Fibroblast of the conjunctiva (primary cell): Measurements from ENCODE around the gene USP31.

Source experiments
- DNase-seq: peaks from one replicate; pipeline ENCODE4 v3.0.0-alpha.2; 2010; ENCODE audit warnings: low read depth

The USP31 gene

DNA sequence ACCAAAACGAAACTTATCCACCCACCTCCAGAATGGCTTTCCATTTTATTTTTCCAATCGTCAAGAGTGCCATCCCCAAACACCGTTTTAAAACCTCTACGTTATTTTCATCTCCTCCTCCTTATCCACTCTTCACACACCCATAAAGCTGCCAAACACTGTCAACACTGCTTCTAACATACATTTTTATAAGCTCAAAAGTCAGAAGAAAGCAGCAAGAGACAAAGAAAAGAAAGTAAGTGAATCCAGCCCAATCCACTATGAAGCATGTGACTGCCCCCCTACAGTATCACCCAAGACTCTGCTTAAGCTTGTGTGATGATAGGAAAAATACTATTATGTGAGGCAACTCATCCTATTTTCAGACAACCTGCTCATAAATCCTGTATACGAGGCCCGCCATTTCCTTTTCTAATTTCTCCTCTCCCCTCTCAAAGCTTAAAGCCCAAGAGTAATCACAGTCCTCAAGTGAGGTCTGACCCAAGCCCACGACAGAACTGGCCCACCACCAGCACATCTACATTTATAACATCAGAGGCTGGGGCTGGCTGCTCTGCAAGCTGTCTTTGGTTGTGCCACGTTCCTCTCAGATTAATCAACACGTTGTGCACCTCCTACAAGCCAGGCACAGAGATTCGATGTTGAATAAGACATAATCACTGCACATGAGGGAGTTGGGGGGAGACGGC is 16.3 kb downstream of the USP31 start:
- DNase-seq, result no peak

DNA sequence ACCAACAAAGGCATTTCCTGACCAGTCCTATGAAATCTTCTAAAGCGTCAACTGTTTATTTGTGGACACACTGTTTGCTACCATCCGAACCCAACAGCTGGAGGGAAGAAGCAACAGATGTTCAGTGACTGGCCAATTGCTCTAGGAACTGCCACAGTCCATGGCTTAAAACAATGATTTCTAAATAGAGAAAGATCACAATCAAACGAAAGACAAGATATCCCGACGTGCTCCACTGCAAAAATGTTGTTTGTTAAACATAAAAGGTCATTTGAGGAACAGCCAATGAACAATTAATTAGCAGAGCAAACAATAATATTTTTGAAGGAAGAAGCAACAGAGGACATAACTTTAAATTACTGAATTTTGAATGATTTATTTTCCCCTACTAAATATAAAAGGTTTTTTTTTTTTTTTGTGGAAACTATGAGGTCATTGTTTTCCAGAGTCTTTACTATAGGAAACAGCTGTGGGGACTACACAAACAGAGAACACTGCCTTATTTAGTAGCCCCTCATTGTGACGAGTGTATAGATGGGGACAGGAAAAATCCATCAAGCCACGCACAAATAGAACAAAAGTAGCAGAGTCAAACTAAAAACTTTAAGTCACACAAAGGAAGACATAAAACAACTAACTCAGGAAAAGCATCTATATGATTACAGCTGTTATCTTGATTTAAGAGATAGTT is 17.2 kb downstream of the USP31 start:
- DNase-seq, result peak; percentile 28

DNA sequence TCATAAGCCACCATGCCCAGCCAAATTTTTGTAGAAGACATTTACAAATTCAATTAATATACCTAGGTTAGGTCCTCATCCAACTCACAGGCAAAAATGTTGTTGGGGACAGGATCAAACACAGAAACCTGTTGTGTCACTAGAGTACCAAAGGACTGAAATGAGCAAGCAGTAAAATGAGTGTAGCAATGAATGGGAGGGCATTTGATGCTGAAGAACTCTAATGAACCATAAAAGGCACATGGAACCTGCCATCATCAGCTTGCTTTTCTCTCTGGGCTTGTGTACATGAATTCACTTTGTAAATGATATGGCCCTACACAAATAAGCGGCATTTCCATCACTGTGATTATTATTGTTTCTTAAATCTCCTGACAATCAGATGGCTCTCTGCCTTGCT is 17.8 kb downstream of the USP31 start:
- no peak for DNase-seq

DNA sequence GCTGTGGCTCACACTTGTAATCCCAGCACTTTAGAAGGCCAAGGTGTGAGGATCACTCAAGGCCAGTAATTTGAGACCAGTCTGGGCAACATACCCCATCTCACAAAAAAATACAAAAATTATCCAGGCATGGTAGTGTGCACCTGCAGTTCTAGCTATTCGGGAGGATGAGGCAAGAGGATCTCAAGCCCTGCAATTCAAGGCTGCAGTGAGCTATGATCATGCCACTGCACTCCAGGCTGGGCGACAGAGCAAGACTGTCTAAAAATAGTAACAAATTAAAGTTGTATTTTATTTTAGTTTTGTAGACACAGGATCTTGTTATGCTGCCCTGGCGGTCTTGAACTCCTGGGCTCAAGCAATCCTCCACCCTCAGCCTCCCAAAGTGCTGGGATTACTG is 18.2 kb downstream of the USP31 start:
- DNase-seq, result no peak

DNA sequence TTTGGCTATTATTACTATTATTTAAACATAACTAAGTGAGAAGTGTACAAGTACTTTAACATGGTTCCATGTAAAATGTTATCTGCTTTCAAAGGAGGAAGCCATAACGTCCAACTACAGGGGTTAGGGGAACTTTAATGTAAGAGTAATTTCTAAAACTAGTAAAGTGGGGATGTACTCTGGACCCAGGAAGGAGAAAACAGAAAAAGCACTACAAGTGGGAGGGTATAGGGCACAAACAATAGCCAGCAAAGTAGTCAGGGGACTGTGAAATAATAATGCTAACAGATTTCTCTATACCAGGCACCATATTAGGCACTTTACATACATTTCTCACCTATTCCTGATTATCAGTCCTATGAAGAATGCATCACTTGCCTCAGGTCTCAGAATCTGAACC is 19.6 kb downstream of the USP31 start:
- DNase-seq, result no peak

DNA sequence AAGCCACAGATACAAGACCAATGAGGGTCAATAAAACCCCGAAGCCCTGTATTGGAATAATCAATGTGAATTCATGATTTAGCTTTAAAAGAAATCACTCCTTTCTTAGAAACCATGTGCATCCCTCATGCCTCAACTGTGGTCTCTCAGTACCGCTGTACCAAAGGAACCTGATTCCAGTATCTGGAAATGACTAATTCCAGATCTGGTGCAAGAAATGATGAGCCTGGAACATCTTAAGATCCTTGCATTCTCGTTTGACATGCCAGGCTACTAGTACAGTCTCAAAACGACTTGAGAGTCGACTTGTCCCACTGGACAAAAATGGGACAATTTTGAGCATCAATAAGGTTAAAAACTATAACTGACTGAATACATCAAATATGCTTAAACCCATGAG is 21.2 kb downstream of the USP31 start:
- no peak for DNase-seq

DNA sequence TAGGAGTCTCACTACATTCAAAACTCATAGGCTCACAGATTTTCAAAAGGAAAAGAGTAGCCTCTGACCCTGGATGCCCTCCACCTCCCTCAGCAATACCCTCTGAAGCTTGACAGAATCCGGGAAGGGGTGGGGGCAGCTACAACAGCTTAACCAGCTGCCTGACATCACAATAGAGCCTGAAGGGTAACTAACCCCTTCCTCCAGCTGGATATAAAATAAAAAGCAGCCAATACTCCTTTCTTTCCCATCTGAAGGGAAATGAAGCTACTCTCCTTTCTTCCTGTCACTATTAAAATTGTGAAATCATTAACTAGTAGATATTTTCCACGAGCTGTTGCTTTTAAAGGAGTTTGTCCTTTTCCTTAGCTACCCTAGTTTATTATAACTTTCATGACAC is 24.0 kb downstream of the USP31 start:
- no peak for DNase-seq

DNA sequence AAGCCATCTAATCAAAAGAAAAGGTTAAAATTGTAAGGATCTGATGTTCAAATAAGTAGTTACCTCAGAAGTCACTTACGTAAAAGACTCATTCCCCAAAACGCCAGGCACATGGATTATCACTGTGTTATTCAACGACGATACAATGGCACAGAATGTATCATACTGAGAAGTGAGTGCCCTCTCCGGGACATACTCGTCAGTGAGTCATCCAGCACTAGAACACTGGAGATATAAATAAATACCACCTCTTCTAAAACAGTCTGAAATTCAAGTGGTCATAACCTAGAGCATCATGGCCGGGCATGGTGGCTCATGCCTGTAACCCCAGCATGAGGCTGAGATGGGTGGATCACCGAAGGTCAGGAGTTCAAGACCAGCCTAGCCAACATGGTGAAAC is 24.9 kb downstream of the USP31 start:
- peak; percentile 49 for DNase-seq

DNA sequence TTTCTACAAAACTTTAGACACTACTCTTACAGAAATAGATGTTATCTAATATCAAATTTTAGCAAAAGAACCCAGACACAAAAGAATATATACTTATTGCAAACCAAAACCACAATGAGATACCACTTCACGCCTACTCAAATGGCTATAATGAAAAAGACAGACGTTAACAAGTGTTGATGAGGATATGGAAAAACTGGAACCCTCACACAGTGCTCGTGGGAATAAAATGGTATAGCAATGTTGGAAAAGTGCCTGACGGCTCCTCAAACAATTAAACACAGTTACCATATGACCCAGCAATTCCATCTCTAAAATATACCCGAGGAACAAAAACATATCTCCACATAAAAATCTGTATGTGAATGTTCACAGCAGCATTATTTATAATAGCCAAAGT is 27.1 kb downstream of the USP31 start:
- DNase-seq, result no peak

DNA sequence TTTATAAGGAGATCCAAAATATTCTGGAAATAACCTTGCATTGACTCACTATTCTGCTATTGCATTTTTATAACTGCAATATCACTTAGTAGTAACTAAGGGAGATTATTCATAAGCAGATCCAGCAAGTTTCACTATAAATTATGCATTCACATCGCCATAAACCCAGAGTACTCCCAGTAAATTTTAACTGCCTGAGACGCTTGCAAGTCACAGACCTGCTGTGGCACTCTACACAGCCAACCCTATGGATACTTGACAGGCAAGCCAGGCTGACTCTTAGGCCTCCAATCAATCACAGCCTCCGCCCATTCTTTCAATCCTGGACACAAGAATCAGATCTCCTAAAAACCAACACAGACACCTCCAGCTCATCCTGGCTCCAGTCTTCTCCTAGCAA is 28.2 kb downstream of the USP31 start:
- no peak for DNase-seq

DNA sequence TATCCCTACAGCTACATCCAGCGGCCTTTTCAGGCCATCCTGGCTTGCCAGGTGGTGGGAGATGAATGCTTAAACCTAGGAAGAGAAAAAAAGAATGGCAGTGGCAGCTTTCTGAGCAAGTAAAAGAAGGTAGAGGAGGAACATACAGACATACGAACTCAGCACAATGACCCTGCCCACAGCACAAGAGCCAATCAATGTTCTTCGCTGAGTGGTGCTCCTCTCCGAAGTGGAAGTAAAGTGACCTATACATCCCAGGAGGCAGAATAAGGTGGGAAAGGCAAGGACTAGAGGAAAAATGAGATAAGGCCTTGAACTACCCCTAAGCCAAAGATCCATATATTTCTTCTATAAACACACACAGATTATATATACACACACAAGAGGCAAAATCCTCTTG is 28.7 kb downstream of the USP31 start:
- DNase-seq, result no peak

DNA sequence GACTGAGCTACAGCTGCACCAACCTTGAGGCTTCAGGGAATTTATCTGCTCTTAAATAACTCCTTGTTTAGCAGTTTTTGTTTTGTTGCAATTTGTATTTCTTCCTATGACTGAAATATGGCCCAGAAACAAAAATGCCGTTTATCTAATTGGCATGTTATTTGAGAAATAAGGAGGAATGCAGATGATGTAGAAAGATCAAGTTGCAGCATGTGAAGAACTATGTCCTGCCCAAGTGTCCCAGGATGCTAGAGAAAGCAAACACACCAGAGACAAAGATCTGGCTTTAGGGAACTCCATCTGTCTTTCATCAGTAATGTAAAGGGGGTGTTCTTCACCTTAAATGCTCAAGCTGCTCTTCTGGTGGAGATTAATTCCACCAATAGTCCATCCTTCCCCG is 29.7 kb downstream of the USP31 start:
- peak; percentile 53 for DNase-seq

DNA sequence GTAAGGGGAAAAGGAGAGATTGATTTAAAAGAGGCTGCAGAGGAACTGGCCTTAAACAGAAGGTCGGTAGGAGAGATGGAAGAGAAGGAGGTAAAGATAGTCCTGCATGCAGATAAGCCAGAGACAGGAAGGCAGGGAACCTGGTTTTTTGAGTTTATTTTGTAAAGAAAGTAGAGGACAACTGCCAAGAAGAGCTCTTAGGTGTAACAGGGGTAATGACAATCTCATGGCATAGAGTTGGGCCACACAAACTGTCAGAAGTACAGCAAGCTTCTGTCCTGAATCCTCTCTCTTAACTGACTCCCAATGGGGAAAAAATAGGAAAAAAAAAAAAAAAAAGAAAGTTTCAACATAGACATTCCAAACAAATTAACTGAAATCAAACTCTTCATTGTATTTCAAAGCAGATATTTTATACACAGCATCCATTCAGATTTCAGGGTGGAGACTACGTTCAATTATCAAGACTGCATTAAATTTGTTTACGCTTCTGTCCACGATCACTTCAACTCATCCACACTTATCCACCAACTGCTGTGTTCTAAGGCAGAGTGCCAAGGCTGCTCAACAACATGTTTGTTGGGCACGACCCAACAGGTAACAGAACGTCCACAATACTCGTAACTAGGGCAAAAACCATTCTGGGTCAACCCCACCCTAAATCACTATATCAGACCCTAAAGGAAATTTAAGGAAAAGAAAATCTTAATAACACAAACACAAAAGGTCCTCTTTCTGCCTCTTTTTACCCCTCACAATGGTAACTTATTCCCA is 34.9 kb downstream of the USP31 start:
- DNase-seq, result no peak

DNA sequence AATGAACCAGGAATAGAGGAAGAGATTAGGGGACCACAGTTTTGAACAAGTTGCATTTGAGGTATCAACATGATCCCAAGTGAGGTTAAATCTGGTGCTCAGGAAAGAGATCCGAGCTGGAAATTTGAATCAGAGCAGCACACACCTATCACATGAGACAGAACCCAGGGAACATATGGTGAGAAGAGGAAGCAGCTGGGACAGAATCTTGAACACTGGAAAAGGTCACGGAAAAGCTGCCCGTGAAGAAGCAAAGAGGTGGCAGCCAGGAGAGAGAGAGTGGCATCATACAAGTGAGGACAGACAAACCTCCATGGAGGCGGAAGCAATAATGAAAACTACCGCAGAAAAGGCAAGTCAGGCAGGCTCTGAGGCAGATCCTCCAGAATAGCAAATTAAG is 36.1 kb downstream of the USP31 start:
- DNase-seq, result no peak

DNA sequence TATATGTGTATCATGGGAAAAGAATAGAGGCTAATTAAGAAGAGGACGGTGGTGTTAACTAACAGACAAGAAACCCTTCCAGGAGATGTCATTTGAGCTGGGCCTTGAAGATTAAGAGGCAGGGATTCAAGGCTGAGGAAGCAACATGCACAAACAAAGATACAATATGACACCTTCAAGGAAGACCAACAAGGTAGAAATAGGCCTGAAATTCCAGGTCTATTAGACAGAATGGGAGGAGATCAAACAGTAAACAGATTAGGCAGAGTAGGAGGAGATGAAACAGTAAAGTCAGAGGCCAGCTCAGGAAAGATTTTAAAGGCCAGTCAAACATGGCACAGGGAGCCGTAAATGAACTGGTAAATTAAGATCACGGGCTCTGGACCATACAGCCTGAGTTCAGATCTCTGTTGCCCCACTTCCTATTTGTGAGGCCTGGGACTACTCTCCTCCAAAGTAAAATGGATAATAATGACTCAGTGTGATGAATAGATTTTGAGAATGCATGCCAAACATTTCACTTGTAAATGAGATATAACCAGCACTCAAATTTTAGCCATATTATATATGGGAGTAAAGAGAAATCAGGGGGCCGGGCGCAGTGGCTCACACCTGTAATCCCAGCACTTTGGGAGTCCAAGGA is 38.9 kb downstream of the USP31 start:
- no peak for DNase-seq

DNA sequence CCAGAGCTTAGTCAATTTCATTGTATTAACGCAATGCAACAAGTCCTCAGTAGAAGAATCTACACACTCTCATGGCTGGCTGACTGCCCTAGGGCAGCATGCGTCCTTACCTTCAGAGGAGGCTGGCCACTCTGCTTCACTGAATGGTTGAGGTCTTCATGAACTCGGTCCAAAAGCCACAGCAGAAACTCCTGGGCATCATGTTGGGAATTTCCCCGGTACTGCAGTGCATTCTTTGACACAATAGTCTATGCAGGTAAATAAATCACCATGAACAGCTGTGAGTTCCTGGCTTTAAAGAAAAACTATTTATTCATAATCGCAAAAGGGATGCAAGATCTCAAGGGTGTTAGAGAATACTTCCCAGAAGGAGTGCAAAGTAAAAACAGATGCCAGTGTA is 41.3 kb downstream of the USP31 start:
- DNase-seq, result no peak

DNA sequence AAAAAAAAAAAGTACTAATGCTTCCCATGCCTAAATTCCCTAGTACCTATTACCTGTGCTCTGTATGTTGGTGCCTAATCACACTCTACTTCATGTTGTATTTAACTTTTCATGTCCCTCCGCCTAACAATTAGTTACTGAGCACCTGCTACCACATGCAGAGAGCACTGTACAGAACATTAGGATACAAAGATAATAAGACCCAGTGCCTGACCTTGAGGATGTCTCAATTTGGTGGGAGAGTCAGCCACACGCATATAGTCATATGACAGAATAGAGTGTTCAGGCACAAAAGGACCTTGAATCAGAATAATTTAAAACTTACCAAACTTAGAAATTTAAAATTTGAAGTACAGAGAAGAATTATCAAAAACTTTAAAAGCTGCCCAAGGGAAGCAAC is 42.1 kb downstream of the USP31 start:
- no peak for DNase-seq

DNA sequence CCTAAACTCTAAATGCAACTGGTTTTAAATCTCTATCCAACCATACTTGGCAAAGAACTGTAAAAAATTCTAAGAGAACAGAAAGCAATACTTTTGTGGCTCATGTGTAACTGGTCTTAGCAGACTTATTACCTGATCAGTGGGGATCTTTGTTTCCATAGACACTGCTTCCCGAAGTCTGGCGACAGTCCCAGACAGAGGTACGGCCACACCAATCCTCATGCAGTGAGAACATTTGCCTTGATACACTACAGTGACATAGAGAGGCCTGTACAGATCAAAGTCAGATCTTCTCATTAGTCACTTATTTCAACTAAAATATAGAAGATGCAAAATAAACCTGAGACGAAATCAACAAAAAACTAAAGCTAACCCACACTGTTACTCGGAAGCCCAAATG is 43.9 kb downstream of the USP31 start:
- DNase-seq, result no peak

DNA sequence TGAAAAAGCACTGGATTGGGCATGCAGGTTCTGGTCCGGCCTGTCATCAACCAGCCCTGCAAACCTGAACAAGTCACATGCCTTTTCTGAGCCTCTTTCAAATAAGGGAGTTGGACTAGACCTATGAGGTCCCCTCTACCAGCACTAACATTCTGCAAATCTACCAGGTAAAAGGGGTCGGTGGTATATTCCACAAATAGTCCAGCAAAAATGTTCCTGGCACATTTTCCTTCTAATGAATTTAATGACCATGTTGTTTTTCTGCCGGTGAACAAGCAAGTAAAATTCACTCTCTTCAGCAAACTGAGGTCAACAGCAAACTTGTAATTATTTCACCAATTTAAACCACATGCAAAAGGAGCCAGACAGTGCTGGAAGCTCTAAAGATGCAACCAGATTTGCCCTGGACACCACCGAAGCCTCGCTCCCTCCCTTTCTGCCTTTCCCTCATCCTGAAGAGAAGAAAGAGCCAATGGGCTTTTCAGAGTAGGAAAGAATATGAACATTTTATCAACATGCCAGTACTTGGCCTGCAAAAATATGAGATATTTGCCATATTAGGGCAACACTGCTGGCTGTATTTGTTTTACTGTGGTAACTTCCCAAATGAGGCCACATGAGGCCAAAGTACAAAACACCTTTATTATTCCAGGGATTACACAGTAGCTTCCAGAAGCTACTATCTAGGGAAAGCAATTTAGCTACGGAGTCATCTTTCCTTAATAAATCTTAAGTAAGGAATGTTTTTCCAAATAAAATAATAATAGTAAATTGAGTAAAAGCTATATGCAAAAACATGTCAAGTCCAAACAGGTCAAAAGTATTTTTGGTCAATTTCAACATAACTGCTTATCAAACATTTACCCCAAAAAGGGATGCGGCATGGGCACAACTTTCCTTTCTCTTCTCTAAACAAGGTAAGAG is 45.0 kb downstream of the USP31 start:
- no peak for DNase-seq

DNA sequence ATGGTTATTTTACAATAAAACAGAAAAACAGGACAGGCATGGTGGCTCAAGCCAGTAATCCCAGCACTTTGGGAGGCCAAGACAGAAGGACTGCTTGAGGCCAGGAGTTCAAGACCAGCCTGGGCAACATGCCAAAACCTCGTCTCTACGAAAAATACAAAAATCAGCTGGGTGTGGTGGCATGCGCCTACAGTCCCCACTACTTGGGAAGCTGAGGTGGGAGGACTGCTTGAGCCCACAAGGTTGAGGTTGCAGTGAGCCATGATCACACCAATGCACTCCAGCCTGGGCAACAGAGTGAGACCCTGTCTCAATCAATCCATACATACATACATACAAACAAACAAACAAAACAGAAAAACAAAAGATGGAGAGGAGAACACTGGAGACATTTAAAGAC is 45.6 kb downstream of the USP31 start:
- no peak for DNase-seq

DNA sequence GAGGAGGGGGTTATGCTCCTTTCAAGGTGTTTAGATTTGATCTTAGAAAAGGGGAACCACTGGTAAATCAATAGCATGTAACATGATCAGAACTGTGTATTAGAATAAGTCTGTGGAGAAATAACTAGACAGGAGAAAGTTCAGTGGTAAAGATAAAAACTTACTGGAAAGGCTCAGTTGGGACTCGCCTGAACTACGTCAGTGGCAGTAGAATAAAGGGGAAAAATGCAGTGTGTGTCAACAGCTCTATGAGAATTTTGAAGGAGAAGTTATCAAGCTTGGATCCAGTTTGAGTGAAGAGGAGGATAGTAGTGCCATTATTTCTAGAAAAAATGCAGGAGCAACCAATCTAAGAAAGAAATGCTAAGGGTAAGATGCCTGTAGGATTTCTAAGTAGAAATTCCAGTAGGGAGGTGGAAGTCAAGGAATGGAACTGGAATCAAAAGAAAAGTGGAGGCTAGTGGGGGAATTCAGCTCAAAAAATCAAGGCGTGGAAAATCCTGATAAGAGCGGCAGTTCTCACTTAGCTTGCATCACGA is 48.2 kb downstream of the USP31 start:
- no peak for DNase-seq
